ENCODE measurements around the gene PDS5B. TPM values are rescaled to one million over a fixed set of nuclear protein-coding genes. Genes with fewer than 3 reads are reported as not detected.

Gene PDS5B
- total RNA-seq, 1 donor from 2014 or later, result 49.0 TPM

GRCh38 chr13:32582991-32583390, 3.3 kb upstream of the PDS5B start:
- DNase-seq (ENCODE audit: low spot score), result no peak
- Mint-ChIP-seq H3K36me3 (ENCODE audit: low read depth) (no peaks in the 10 kb centered on the region), H3K27ac (ENCODE audit: unreplicated experiment) (no peak overlapping the region), H3K4me1 (ENCODE audit: low read depth) (peaks cover 14% of the 10 kb centered on the region), H3K9me3 (ENCODE audit: low read depth) (no peaks in the 10 kb centered on the region), H3K27me3 (ENCODE audit: low read depth) (no peaks in the 10 kb centered on the region), H3K4me3 (ENCODE audit: unreplicated experiment) (no peak overlapping the region)
- TF ChIP-seq CTCF (IDR thresholded peaks at IDR 0.05), result no peak

- Mint-ChIP-seq H3K4me3 (ENCODE audit: unreplicated experiment) (peak overlapping the region; percentile 75), H3K9me3 (ENCODE audit: low read depth) (no peaks in the 10 kb centered on the region), H3K4me1 (ENCODE audit: low read depth) (peaks cover 41% of the 10 kb centered on the region), H3K36me3 (ENCODE audit: low read depth) (no peaks in the 10 kb centered on the region), H3K27ac (ENCODE audit: unreplicated experiment) (peak overlapping the region; percentile 90), H3K27me3 (ENCODE audit: low read depth) (no peaks in the 10 kb centered on the region)
- TF ChIP-seq CTCF (IDR thresholded peaks at IDR 0.05), result no peak
- no peak for DNase-seq (ENCODE audit: low spot score)
Observed at GRCh38 chr13:32585550-32586079, 637 bp upstream of the PDS5B start.

- Mint-ChIP-seq H3K27ac (ENCODE audit: unreplicated experiment) (peak overlapping the region; percentile 93), H3K27me3 (ENCODE audit: low read depth) (no peaks in the 10 kb centered on the region), H3K36me3 (ENCODE audit: low read depth) (no peaks in the 10 kb centered on the region), H3K4me1 (ENCODE audit: low read depth) (peaks cover 47% of the 10 kb centered on the region), H3K4me3 (ENCODE audit: unreplicated experiment) (peak overlapping the region; percentile 89), H3K9me3 (ENCODE audit: low read depth) (no peaks in the 10 kb centered on the region)
- no peak for DNase-seq (ENCODE audit: low spot score)
- TF ChIP-seq CTCF (IDR thresholded peaks at IDR 0.05), result peak; percentile 34
Observed at GRCh38 chr13:32587011-32587810, 959 bp downstream of the PDS5B start.

GRCh38 chr13:32587811-32588170, 1.5 kb downstream of the PDS5B start:
- H3K36me3 Mint-ChIP-seq (ENCODE audit: low read depth), result no peaks in the 10 kb centered on the region
- no peaks in the 10 kb centered on the region for H3K27me3 Mint-ChIP-seq (ENCODE audit: low read depth)
- peak overlapping the region; percentile 89 for H3K4me3 Mint-ChIP-seq (ENCODE audit: unreplicated experiment)
- no peaks in the 10 kb centered on the region for H3K9me3 Mint-ChIP-seq (ENCODE audit: low read depth)
- peaks cover 52% of the 10 kb centered on the region for H3K4me1 Mint-ChIP-seq (ENCODE audit: low read depth)
- peak overlapping the region; percentile 93 for H3K27ac Mint-ChIP-seq (ENCODE audit: unreplicated experiment)
- no peak for TF ChIP-seq CTCF (IDR thresholded peaks at IDR 0.05)
- no peak for DNase-seq (ENCODE audit: low spot score)

- H3K4me1 Mint-ChIP-seq (ENCODE audit: low read depth), result peaks cover 56% of the 10 kb centered on the region
- no peak for DNase-seq (ENCODE audit: low spot score)
- peaks cover 2% of the 10 kb centered on the region for H3K36me3 Mint-ChIP-seq (ENCODE audit: low read depth)
- peak overlapping the region; percentile 93 for H3K27ac Mint-ChIP-seq (ENCODE audit: unreplicated experiment)
- no peaks in the 10 kb centered on the region for H3K9me3 Mint-ChIP-seq (ENCODE audit: low read depth)
- no peak for TF ChIP-seq CTCF (IDR thresholded peaks at IDR 0.05)
- H3K4me3 Mint-ChIP-seq (ENCODE audit: unreplicated experiment), result peak overlapping the region; percentile 89
- H3K27me3 Mint-ChIP-seq (ENCODE audit: low read depth), result no peaks in the 10 kb centered on the region
Observed at GRCh38 chr13:32588736-32589135, 2.5 kb downstream of the PDS5B start.
